Right lobe of liver (tissue), 6 donors: ENCODE measurements around the gene MMS19. TPM values are rescaled to one million over a fixed set of nuclear protein-coding genes. Genes with fewer than 3 reads are reported as not detected.
A peak's percentile ranks its signal among the peaks of the same experiment; 100 is the strongest.

Source experiments
- ATAC-seq, 4 donors: fragments of 200-7000 bp; cut with Tn5 transposase; one replicate each; pipeline ENCODE4 v1.9.1; 2020; ENCODE audit warnings: mild to moderate bottlenecking in 4 of 4, moderate library complexity in 4 of 4
- DNase-seq, 3 donors: peaks; one replicate each; pipeline ENCODE4 v3.0.0-alpha.2; 2020
- H3K27ac ChIP-seq, 3 donors: fragments of 200-600 bp; one replicate each; pipeline ENCODE4 v1.8.0; 2022
- H3K27me3 ChIP-seq, 2 donors: fragments of 200-600 bp; one replicate each; pipeline ENCODE4 v1.8.0; 2022
- H3K36me3 ChIP-seq, 4 donors: fragments of 200-600 bp; sonication (generic) in 1 of 4; one replicate each; pipeline versions ENCODE4 v1.5.1 to v1.8.0; 2017 to 2022; ENCODE audit warnings: control low read depth in 1 of 4
- H3K4me1 ChIP-seq, 4 donors: fragments of 200-600 bp; sonication (generic) in 1 of 4; one replicate each; pipeline versions ENCODE4 v1.5.1 to v1.8.0; 2017 to 2022; ENCODE audit warnings: control low read depth in 1 of 4
- H3K4me3 ChIP-seq, 3 donors: fragments of 200-600 bp; one replicate each; pipeline ENCODE4 v1.8.0; 2022
- H3K9me3 ChIP-seq, 4 donors: fragments of 200-600 bp; sonication (generic) in 1 of 4; one replicate each; pipeline versions ENCODE4 v1.5.1 to v1.8.0; 2017 to 2022; ENCODE audit warnings: control low read depth in 1 of 4
- CTCF ChIP-seq, 4 donors: fragments of 200-600 bp in 3 of 4; fragments of 450-650 bp in 1 of 4; IDR thresholded peaks; one replicate each; pipeline versions ENCODE4 v1.5.1 to v1.8.0; 2016 to 2022; ENCODE audit warnings: antibody characterized with exemption in 4 of 4, mild to moderate bottlenecking in 2 of 4
- POLR2A ChIP-seq: fragments of 450-650 bp; IDR thresholded peaks from one replicate; pipeline ENCODE4 v1.6.1; 2017; ENCODE audit warnings: antibody characterized with exemption, mild to moderate bottlenecking
- WGBS: methylation state at CpG from one replicate; pipeline ENCODE4 v1.1.6; 2018; ENCODE audit warnings: low coverage, low lambda C conversion rate; ENCODE audit not compliant: insufficient coverage; ENCODE audit errors: missing lambda C conversion rate; 5-methylcytosine and 5-hydroxymethylcytosine counted together
- intact Hi-C, 2 donors: fragments of 100-400 bp; cut with DNase I; formaldehyde crosslinking; loops; one replicate each; pipeline versions ENCODE4 v1.11.2 to v1.14.1; 2022
- total RNA-seq, 6 experiments: library from RNA; depleted of rRNA in 2 of 6; stranded (reverse); fragments of >200 nt in 2 of 6; fragmentation: NEBNext Ultra II Directional in 3 of 6; extraction: Animal tissue kit (Norgen Biotek cat#: 25700) in 3 of 6; gene quantifications; one replicate each; pipeline versions ENCODE4 v1.1.0 to v1.2.4, GENCODE V29; 2016 to 2023
- donor health status: DM: no; HTN: yes; CAD: no.
- donor health status: DM: no; HTN: no; CAD: no.
- donor health status: DM: no; HTN: no; CAD: no.
- donor health status: DM: no; HTN: yes; CAD: no.
- donor health status: DM: no; HTN: yes; CAD: no.

The MMS19 gene
- total RNA-seq, 6 experiments from 2014 or later, result 18.7 to 40.7 (median 20.3) TPM

GRCh38 chr10:97525683-97526110 lies 27.5 kb upstream of the MMS19 start:
- ATAC-seq, result no peak
- Histone ChIP-seq H3K36me3 (no peaks in the 10 kb centered on the region), H3K27me3 (no peaks in the 10 kb centered on the region), H3K4me3 (no peak overlapping the region), H3K9me3 (no peaks in the 10 kb centered on the region), H3K27ac (no peak overlapping the region), H3K4me1 (no peaks in the 10 kb centered on the region)
- 70% methylated on average over 1 of the region's 1 CpG for WGBS
- no peak for TF ChIP-seq POLR2A
- intact Hi-C loops, result no loop called here
- no peak for DNase-seq

GRCh38 chr10:97525086-97525485 lies 26.9 kb upstream of the MMS19 start:
- TF ChIP-seq POLR2A, result no peak
- no peak for TF ChIP-seq CTCF (IDR thresholded peaks at IDR 0.05)
- Histone ChIP-seq H3K4me1 (no peaks in the 10 kb centered on the region), H3K9me3 (no peaks in the 10 kb centered on the region), H3K27ac (no peak overlapping the region), H3K4me3 (no peak overlapping the region), H3K36me3 (no peaks in the 10 kb centered on the region), H3K27me3 (no peaks in the 10 kb centered on the region)
- ATAC-seq (no peak), DNase-seq (no peak)
- 94% methylated on average over 2 of the region's 5 CpGs for WGBS
- intact Hi-C loops, result no loop called here

GRCh38 chr10:97522937-97523336 lies 24.7 kb upstream of the MMS19 start:
- H3K4me3 ChIP-seq, result no peak overlapping the region
- no peak overlapping the region for H3K27ac ChIP-seq
- intact Hi-C loops, result no loop called here
- no peak for ATAC-seq
- no peaks in the 10 kb centered on the region for H3K4me1 ChIP-seq
- 83% methylated on average over 2 of the region's 8 CpGs for WGBS
- no peaks in the 10 kb centered on the region for H3K36me3 ChIP-seq
- no peaks in the 10 kb centered on the region for H3K27me3 ChIP-seq
- no peak for DNase-seq
- TF ChIP-seq POLR2A, result no peak
- no peak for TF ChIP-seq CTCF (IDR thresholded peaks at IDR 0.05)
- H3K9me3 ChIP-seq, result no peaks in the 10 kb centered on the region

GRCh38 chr10:97522071-97522470 lies 23.8 kb upstream of the MMS19 start:
- no peaks in the 10 kb centered on the region for H3K9me3 ChIP-seq
- no peak overlapping the region for H3K4me3 ChIP-seq
- H3K36me3 ChIP-seq, result no peaks in the 10 kb centered on the region
- WGBS, result 20% methylated on average over 5 of the region's 6 CpGs
- H3K4me1 ChIP-seq, result no peaks in the 10 kb centered on the region
- peak in 1 of 4 donors; percentile 80 for ATAC-seq
- TF ChIP-seq CTCF (IDR thresholded peaks at IDR 0.05) (no peak), POLR2A (no peak)
- intact Hi-C loops, result no loop called here
- no peak overlapping the region for H3K27ac ChIP-seq
- H3K27me3 ChIP-seq, result no peaks in the 10 kb centered on the region
- no peak for DNase-seq

- Histone ChIP-seq H3K27me3 (no peaks in the 10 kb centered on the region), H3K27ac (no peak overlapping the region), H3K36me3 (no peaks in the 10 kb centered on the region), H3K4me3 (no peak overlapping the region), H3K4me1 (no peaks in the 10 kb centered on the region), H3K9me3 (no peaks in the 10 kb centered on the region)
- no peak for TF ChIP-seq CTCF (IDR thresholded peaks at IDR 0.05)
- TF ChIP-seq POLR2A, result no peak
- ATAC-seq (no peak), DNase-seq (no peak)
- 80% methylated on average over 2 of the region's 11 CpGs for WGBS
- intact Hi-C loops, result no loop called here
Observed at GRCh38 chr10:97520978-97521761, 22.9 kb upstream of the MMS19 start.
